ENCODE data around the gene SHE.

- TF ChIP-seq POLR2A (IDR thresholded peaks at IDR 0.05; ENCODE audit: low read depth, low read length) (no peak), POLR2AphosphoS5 (IDR thresholded peaks at IDR 0.05; ENCODE audit: low read depth, low read length) (no peak), TAF1 (IDR thresholded peaks at IDR 0.05; ENCODE audit: borderline replicate concordance, low read depth, low read length) (no peak)
Measured at GRCh38 chr1:154429841-154430611, 72.2 kb downstream of the SHE start.
